LoVo (cell line): ENCODE results near the gene PDE8B.

Source experiments
- DNase-seq: peaks from one replicate; pipeline ENCODE4 v3.0.0-alpha.2; 2016; ENCODE audit warnings: low spot score

The PDE8B gene

DNA sequence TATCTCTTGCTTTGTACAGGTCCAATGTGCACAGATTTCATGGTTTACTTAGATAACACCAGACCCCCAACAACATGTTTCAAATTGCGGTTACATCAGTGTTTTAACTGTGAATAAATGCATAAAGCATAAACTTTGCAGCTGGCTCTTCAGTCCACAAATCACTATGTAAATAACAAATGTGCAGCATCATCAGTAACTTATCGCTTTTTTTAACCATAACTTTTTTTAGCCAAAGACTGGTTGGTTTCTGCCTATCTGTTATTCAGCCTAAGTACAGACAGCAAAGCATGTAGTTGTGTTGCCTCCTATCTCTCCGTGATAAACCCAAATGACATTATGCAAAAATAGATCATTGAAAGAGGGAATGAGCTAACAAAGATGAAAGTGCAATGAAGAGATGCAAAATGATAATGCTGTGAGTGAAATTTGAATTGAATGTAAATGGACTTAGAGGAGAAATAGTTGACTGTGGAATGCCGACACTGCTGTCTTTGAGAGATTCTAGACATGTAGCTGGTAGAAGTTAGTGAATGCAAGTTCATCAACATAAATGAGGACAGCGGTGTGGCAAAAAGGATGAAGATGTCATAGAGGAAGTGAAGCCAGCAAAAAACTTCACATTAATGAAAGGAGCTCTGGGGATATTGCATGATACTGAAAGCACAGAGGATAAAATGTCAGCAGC lies 108.8 kb downstream of the PDE8B start:
- DNase-seq = no peak

DNA sequence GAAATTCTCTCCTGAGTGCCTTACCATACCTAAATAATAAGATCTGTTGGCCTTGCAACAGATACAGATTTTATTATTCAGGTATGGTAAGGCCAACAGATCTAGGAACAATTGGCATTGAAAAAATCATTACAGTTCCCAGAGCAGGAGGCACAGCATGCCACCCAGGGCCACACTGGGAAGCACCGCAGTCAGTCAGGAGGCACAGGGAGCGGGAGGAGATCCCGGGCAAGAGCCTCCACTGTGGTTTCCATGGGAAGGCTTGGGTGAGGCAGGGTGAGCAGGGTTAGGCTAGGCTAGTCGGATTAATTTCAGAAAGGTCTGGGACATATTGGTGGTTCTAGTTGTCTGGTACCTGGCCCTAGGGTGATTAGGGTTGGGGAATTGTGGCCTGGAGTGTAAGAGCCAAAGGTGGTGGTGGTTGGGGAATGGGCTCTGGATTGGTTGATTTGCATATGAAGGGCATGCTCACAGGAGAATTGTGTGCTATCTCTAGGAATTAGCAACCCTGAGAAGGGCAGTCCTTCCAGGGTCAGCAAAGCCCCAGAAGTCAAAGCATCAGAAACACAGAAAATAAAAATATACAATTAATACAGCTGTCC lies 111.4 kb downstream of the PDE8B start:
- no peak for DNase-seq

DNA sequence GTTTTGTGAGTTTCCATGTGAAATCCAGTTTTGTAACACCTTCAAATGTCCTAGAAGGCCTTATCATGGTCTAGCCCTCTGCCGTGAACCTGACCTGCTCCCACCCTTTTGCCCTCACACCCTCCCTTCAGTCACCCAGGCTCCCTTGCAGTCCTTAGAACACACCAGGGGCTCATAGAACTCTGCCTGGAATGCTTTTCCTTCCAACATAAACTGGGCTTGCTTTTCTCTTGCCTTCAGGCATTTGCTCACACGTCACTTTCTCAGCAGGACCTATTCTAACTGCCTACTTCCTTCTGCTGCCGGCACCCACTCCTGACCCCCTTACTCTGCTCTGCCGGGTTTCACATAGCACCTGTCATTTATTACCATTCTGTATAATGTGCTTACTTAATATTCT lies 111.9 kb downstream of the PDE8B start:
- no peak for DNase-seq

DNA sequence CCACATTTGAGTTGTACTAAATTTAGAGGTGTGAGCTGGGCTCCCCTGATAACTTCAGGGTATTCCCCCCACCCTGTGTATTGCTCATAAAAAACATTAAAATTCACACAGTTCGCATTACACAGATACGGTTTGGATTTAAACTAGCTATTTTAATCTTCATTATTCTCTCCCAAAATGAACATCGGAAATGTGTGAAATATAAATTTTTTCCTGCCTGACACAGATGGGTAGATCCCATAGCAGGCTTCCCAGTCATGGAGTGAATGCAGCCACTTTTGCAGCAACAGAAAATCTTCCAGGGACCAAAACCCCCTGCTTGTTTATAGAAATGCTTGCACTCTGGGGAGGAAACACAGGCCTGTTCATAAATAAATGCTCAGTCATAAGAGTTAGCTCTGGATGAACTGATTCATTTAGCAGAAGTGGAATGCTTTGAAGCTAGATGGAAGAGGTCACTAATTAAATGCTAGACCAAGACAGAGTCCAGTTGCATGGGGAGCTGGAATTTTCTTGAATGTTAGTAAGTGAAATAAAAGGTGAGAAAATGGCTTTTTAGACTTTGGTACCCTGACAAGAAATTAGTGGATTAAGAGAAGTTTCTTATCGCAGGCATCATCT lies 115.6 kb downstream of the PDE8B start:
- DNase-seq = no peak

DNA sequence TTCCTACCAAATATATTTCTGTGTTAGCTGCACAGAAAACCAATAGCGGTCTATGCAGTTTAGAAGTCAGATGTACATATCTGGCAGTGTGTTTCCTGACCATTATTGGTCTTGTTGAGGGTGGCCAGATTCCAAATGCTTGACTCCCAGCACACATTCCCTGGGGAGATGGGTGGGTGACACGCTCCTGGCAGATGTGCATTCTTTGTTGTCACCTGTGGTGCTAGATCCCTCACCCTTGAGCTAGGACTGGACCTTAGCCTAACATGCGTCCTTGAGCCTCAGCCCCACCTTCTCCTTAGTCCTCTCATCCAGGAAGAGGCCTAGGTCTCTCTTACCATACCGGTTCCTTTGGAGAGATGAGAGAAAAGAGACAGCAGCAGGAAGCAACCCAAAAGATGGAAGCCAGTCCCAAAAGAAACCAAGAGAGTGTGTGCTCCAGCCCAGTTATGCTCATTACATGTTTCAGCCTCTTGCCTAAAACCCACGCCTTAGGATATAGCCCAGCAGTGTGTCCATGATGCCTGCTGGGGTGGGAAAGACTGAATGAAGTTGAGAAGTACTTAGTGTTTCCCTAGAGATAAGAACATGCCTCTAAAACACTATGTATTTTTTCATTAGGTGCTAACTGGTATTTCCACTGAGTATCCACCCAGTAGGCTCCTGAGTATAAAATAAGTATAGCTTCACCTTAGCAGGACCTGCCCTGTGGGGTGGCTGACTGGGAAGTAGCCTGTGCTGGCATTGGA lies 116.7 kb downstream of the PDE8B start:
- DNase-seq = no peak

DNA sequence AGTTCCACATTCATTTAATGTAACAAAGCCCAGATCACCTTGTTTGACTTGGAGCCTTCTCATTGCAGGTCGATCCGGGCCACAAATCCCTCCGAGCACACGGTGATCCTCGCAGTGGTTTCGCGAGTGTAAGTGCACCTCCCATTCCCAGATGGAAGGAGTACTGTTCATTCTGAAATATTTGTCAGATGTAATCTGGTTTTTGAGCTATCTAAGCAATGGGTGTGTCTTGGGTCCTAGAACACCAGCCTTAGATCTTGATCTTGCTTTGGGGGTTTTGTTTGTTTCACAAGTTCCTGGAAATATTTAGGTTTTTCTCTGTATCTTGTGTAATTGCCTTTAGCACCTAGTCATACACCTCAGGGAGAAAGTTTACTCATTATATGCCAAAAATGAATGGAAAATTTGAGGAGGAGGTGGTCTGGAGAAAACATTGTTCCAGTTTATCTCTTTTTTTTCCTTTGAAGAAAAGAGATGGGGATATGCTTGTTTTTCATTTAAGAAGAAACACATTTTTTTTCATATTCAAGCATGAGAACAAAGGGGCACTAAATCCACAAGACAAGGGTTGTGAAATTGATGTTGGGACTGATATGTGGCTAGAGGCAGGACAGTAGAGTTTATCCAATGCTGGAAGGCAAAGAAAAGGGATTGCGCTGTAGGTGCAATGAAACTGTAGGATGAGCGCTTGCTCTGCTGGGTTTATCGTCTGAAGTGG lies 118.6 kb downstream of the PDE8B start:
- DNase-seq = no peak

DNA sequence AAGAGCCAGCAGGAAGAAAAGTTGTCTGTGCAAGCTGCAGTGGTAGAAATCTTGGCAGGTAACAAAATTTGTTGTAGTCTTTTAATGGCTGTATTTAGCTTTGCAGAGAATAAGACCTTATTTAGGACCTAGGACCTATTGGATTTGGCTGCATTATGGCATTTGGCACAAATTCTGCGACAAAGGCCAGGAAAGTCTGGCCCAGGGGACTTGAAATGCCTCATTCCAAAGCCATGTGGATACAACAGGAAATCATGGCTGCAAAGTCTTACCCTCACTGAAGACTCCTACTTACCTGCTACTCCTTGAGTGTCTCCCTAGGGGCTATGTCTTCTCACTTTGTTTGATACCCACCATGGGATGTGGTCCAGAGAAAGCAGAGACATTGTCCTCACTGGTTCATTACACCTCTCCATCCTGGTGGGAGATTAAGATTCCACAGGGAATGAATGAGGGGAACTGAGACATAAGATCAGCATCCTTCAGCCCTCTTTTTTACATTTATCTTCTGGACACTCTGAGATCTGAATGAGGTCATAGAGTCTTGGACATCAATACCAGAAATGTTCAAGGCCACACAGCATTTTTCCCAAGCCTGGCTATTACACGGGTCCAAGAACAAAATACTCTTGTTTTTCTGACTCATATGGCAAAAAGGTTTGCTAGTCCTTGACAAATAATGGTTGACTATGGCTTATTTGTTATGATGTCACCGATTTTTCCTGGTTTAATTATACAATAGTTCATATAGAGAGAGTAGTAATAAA lies 119.4 kb downstream of the PDE8B start:
- no peak for DNase-seq

DNA sequence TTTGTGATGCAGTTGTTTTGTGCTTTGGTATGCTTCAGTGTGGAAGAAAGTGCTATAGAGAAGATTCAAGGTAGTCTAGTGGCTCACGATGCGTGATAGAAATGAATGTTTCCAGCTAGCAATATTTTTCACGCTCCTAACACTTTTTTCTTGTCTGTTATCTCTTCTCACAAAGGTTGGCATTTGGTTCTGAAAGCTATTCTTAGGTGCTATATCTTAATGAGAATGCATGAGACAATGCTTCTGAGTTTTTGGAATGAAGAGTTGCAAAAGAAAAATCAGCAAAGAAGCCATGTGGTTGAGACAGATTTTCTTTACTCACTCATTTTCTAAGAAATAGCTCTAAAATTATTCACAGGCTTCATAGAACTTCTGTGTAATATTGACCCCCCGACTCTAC lies 122.6 kb downstream of the PDE8B start:
- no peak for DNase-seq

DNA sequence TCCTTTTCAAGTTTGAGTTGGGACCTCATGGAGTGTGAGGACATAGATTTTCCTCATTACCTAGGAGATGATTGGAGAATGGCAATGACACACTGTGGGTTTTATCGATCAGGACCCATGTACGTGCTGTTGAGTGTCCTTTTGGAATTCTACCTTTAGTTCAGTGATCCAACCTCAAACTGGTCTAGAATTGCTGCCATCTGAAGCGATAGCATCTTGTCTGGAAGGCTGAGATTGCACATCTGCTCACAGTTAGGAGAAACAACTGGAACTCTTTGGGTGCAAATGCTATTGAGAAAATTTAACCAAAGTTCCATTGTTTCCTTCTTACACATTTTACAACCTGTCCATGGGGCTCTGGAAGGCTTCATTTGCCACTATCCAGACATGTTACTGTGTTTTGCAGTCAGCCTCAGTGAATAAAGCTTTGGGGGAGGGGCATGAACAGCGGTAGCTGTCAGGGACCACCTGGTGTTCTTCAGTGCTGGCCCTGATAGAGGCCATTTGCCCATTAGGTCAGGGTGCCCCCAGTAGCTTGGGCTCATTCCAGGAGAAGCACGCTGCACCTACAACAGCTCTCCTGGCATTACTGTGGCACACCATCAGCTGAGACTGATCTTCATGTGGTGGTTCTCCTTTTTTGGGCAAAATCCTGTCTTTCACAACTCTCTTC lies 123.1 kb downstream of the PDE8B start:
- no peak for DNase-seq

DNA sequence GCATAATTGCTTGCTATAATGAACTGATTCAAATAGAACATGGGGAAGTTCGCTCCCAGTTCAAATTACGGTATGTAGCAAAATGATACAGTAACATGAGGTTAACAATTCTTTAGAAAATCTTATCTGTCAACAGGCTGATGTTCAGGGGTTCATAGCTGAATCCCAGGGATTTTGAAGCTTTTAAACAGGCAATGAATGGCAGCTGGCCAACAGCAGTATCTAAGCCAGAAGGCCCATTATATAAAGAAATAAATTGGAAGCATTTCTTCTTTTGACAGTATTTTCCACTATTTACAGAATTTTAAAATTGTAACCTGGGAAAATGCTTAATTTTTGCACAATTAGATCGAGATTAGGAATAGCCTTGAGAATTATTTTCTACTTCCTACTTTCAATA lies 126.8 kb downstream of the PDE8B start:
- DNase-seq = no peak

DNA sequence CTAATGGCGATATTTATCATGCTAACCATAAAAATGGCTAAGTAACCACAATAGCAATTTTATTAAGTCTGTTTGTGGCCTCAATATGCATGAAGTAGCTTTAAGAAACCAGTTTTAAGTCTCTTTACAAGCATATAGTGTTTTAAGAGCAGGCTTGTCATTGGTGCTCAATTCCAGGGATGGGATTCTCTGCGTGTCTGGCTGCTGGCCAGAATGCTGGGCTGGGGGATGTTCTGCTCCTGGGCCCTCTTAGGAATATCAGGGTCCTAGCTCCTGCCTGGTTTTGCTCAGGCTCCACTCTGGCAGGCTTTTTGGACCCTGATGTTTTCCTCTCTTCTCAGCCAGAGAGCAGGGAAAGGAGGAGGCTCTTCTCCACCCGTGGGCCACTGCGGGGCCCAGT lies 127.2 kb downstream of the PDE8B start:
- no peak for DNase-seq

DNA sequence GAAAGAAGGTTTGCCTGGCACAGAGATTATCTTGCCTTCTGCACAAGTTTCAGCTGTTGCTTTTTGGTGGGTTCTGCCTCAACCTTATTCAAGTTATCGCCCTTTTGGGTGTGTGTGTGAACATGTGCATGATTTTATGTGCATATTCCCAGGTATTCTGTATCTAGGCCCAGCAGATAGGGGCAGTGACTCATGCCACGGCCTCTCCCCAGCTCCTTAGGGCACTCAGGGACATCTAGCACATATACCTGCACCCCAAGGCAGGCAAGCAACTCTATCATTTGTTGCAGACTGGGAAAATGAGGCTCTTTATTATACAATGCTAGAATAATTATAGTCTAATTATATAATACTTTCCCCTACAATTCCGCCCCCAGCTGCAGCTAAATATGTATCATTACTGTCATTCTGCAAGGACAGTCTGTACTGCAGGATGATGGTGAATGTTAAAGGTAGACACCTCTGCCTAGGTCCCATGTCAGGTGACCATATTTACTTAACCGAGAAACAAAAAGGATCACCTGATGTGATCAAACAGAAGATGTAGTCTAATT lies 128.9 kb downstream of the PDE8B start:
- no peak for DNase-seq

DNA sequence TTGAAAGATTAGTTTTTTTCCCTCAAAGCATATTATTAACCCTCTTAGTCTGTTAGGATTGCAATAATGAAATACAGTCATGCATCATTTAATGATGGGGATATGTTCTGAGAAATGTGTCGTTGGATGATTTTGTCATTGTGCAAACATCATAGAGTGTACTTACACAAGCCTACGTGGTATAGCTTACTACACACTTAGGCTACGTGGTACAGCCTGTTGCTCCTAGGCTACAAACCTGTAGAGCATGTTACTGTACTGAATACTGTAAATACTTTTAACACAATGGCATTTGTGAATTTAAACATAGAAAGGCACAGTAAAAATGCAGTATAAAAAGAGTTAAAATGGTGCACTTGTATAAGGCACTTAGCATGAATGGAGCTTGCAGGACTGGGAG lies 132.7 kb downstream of the PDE8B start:
- DNase-seq = no peak

DNA sequence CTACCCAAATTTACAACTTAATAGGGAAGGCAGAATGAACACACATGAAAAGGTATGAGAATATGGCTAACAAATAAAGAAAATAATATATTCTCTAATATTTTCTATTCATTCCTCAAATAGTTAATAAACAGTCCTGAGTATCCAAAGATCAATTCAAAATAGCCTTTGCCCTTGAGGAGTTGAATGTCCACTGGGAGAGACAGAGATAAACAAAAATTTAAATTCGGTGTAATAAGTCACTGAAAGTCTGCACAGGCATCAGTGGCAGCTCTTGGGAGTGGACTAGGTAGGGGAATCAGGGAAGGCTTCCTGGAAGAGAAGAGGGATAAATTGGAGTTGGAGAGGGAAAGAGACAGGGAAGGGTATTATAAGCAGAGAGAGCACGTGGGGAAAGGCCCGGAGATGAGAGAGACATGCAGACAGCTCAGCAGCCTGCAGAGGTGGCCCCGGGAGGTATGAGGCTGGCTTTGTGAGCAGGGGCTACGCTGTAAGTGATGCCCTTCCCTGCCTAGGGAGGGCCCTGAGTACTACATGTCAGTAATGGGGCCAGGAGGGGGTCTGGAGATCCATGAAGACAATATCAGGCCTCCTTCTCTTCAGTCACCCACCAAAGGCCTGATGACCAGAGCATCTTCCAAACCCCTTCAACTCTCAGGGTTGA lies 137.1 kb downstream of the PDE8B start:
- DNase-seq = no peak

DNA sequence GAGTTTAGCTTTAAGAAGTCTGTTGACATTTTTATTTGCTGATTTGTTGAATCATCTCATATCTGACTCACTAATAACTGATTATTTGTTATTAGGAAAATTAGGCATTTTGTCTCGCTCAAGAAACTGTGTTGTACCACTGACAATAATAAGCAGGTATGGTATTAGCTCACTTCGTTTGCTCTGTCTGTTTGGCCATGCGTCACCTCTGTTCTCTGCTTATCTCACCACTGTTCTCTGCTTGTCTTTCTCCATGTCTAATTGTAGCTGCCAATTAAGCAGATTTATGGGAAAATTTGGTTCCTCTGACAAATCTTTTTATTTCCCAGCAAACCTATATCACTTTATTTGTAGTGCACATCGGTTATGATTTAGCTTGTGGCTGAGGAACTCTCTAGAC lies 142.8 kb downstream of the PDE8B start:
- no peak for DNase-seq

DNA sequence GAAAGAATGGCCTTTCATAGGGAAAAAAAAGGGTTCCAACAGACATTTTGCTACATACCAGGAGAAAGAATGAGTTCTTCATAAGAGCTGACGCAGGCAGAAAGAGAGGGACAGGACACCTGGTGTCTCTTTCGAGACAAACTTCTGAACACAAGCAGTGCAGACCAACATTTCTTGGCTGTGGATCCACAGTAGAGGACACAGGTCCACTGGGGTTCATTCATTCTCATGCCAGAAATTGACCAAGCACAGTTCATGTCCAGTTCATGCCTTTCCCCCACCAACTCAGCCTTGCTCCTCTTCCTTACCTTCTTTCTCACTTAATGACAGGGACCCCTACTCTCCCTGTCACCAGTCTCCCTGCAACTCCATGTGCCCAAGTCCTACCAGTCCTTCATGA lies 144.0 kb downstream of the PDE8B start:
- no peak for DNase-seq

DNA sequence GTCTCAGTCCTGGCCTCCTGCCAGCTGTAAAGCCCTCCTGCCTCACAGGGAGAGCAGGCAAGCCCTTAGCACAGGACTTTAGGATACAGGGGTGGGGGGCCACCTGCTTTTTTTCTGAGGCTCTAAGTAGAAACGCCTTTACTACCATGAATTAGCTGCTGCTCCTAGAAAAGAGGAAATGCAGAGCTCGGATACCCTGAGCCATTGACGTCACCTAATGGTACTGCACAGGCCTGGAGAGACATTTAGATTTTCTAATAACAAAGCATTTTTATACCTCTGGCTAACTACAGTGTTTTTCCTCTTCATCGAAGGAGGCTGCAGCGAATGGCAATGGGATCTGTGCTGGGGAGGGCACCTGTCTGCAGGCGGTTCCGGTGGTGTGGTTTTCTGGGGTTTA lies 144.6 kb downstream of the PDE8B start:
- DNase-seq = no peak

DNA sequence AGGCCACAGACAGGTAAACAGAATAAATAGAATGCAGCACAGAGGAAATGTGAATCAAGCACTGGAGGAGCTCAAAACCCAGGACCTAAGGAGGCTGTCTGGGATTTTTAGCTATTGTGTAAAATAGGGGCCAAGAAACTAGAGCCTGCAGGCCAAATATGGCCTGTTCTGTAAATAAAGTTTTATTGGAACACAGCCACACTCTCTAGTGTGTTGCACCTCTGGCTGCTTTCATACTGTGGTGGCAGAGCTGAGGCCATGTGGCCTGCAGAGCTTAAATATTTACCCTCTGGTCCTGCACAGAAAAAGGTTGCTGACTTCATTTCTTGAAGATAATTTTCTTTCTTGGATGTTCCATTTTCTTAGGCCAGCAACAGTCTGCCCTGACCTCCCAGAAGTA lies 145.3 kb downstream of the PDE8B start:
- DNase-seq = no peak

DNA sequence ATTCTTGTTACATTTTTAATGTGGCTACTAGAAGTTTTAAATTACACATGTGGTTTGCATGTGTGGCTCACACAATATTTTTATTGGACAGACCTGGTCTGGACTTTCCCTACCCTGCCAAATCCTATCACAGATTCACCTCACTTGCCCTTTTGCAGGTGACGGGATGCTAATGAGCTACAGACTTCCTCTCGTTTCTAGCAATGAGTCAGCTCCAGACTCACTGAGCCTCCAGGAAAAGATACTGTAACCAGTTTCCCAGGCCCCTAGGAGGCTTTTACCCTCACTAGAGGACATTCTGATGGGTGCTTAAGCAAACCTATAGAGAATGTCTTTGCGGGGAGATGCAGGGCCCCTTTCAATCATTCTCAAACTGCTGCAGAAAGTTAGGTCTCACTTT lies 146.3 kb downstream of the PDE8B start:
- no peak for DNase-seq
